ENCODE measurements around the gene ZNF256. TPM values are rescaled to one million over a fixed set of nuclear protein-coding genes. Genes with fewer than 3 reads are reported as not detected.

Gene ZNF256
- total RNA-seq, 4 donors from 2014 or later: 7.8 to 11.3 (median 9.1) TPM

- intact Hi-C loops (cut with DNase I; ENCODE audit: low total_unique reads): no loop called here
- H3K4me3 ChIP-seq (ENCODE audit: low read depth, poor library complexity, severe bottlenecking): no peak overlapping the region
- TF ChIP-seq POLR2A (IDR thresholded peaks at IDR 0.05) (no peak), CTCF (IDR thresholded peaks at IDR 0.05) (no peak)
- DNase-seq (ENCODE audit: low spot score in 2 of 2): peak in 1 of 2 donors; percentile 53
- 86 to 93% methylated on average over 3 of the region's 3 CpGs for WGBS, 2 donors
Observed at GRCh38 chr19:57907394-57907793, 40.1 kb downstream of the ZNF256 start.

GRCh38 chr19:57905258-57905657, 42.2 kb downstream of the ZNF256 start:
- WGBS, 2 donors: 87 to 96% methylated on average over 6 of the region's 6 CpGs
- no peak overlapping the region for H3K4me3 ChIP-seq (ENCODE audit: low read depth, poor library complexity, severe bottlenecking)
- DNase-seq (ENCODE audit: low spot score in 2 of 2): peak in 1 of 2 donors; percentile 39
- intact Hi-C loops (cut with DNase I; ENCODE audit: low total_unique reads): no loop called here
- TF ChIP-seq POLR2A (IDR thresholded peaks at IDR 0.05) (no peak), CTCF (IDR thresholded peaks at IDR 0.05) (no peak)

GRCh38 chr19:57903618-57904184, 43.8 kb downstream of the ZNF256 start:
- WGBS, 2 donors: 71 to 74% methylated on average over 7 of the region's 7 CpGs

GRCh38 chr19:57900311-57900710, 47.2 kb downstream of the ZNF256 start:
- no peak for DNase-seq (ENCODE audit: low spot score in 2 of 2)
- TF ChIP-seq CTCF (IDR thresholded peaks at IDR 0.05) (no peak), POLR2A (IDR thresholded peaks at IDR 0.05) (no peak)
- no peak overlapping the region for H3K4me3 ChIP-seq (ENCODE audit: low read depth, poor library complexity, severe bottlenecking)
- intact Hi-C loops (cut with DNase I; ENCODE audit: low total_unique reads): no loop called here
- WGBS, 2 donors: 81% methylated on average over 5 of the region's 5 CpGs

More at GRCh38 chr19:57903618-57904184, 43.8 kb downstream of the ZNF256 start:
- intact Hi-C loops (cut with DNase I; ENCODE audit: low total_unique reads): no loop called here
- DNase-seq (ENCODE audit: low spot score in 2 of 2): peak in 1 of 2 donors; percentile 9
- H3K4me3 ChIP-seq (ENCODE audit: low read depth, poor library complexity, severe bottlenecking): no peak overlapping the region
- TF ChIP-seq CTCF (IDR thresholded peaks at IDR 0.05): no peak

Other genes starting within 250 kb of the ZNF256 start
- gene ZNF154, start 238.5 kb downstream of the ZNF256 start, total RNA-seq: 1 to 10 TPM in 1 of 4 donors, under 1 TPM in 3; 0.15 to 1.0 (median 0.77) TPM
- gene ZNF671, start 220.1 kb downstream of the ZNF256 start, total RNA-seq: 1 to 10 TPM in 2 of 4 donors, under 1 TPM in 2; 0.88 to 4.3 (median 2.0) TPM
- 10 to 100 TPM in 3 of 4 donors, 1 to 10 TPM in 1; 9.5 to 23.7 (median 13.0) TPM for gene ZNF776, start 200.9 kb downstream of the ZNF256 start, total RNA-seq
- 10 to 100 TPM in 3 of 4 donors, 1 to 10 TPM in 1; 9.1 to 21.4 (median 17.5) TPM for gene ZNF586, start 178.0 kb downstream of the ZNF256 start, total RNA-seq
- 1 to 10 TPM; 5.4 to 7.0 (median 5.9) TPM for gene ZNF552, start 132.8 kb downstream of the ZNF256 start, total RNA-seq
- 10 to 100 TPM; 11.8 to 16.7 (median 13.7) TPM for gene ZNF587B, start 117.4 kb downstream of the ZNF256 start, total RNA-seq
- gene ZNF587, start 97.8 kb downstream of the ZNF256 start, total RNA-seq: 10 to 100 TPM; 10.6 to 18.0 (median 17.2) TPM
- 10 to 100 TPM in 2 of 4 donors, 1 to 10 TPM in 2; 6.9 to 18.4 (median 10.0) TPM for gene ZNF814, start 58.7 kb downstream of the ZNF256 start, total RNA-seq
- gene ZNF417, start 31.1 kb downstream of the ZNF256 start, total RNA-seq: 10 to 100 TPM in 3 of 4 donors, 1 to 10 TPM in 1; 6.6 to 25.5 (median 11.6) TPM
- 10 to 100 TPM in 1 of 4 donors, 1 to 10 TPM in 3; 4.3 to 10.9 (median 6.2) TPM for gene ZNF418, start 12.3 kb downstream of the ZNF256 start, total RNA-seq
- not detected for gene C19orf18, start 26.8 kb upstream of the ZNF256 start, total RNA-seq
- gene ZNF606, start 55.1 kb upstream of the ZNF256 start, total RNA-seq: 10 to 100 TPM in 3 of 4 donors, 1 to 10 TPM in 1; 9.6 to 53.4 (median 16.3) TPM
- under 1 TPM in 1 of 4 donors, not detected in 3; 0.23 TPM for gene ZSCAN1, start 86.3 kb upstream of the ZNF256 start, total RNA-seq
- gene ZNF135, start 111.6 kb upstream of the ZNF256 start, total RNA-seq: 1 to 10 TPM; 4.8 to 5.9 (median 5.5) TPM
- gene ZSCAN18, start 150.5 kb upstream of the ZNF256 start, total RNA-seq: 10 to 100 TPM; 35.3 to 64.3 (median 50.9) TPM
- gene ZNF329, start 203.1 kb upstream of the ZNF256 start, total RNA-seq: 10 to 100 TPM in 1 of 4 donors, 1 to 10 TPM in 3; 8.7 to 12.1 (median 9.2) TPM
- gene ZNF274, start 235.4 kb upstream of the ZNF256 start, total RNA-seq: 10 to 100 TPM; 32.5 to 58.5 (median 34.2) TPM

Data from lower leg skin (tissue), 4 donors.